Neural progenitor cell (in vitro differentiated cells): ENCODE measurements around the gene GOLT1B. TPM values are rescaled to one million over a fixed set of nuclear protein-coding genes. Genes with fewer than 3 reads are reported as not detected.

Experiments
- DNase-seq: peaks from one replicate; pipeline ENCODE4 v3.0.0-alpha.2; 2016; ENCODE audit warnings: low spot score
- H2AFZ ChIP-seq: fragments of 200-600 bp; sonication (generic); replicated peaks from 2 replicates; pipeline ENCODE4 v1.6.1; 2016; ENCODE audit warnings: antibody characterized with exemption
- H3F3A ChIP-seq: fragments of 200-600 bp; sonication (generic); 2 replicates; pipeline ENCODE4 v1.6.1; 2016; ENCODE audit warnings: antibody characterized with exemption, low read depth
- H3K27ac ChIP-seq: fragments of 200-600 bp; sonication (generic); 2 replicates; pipeline ENCODE4 v1.5.1; 2016; ENCODE audit warnings: mild to moderate bottlenecking
- H3K27me3 ChIP-seq: fragments of 200-600 bp; sonication (generic); 2 replicates; pipeline ENCODE4 v1.6.1; 2016; ENCODE audit warnings: mild to moderate bottlenecking, moderate library complexity
- H3K36me3 ChIP-seq: fragments of 200-600 bp; sonication (generic); 2 replicates; pipeline ENCODE4 v1.5.1; 2016
- H3K4me1 ChIP-seq: fragments of 200-600 bp; sonication (generic); 2 replicates; pipeline ENCODE4 v1.6.1; 2016; ENCODE audit warnings: mixed run types
- H3K4me2 ChIP-seq: fragments of 200-600 bp; sonication (generic); 2 replicates; pipeline ENCODE4 v1.6.1; 2016
- H3K4me3 ChIP-seq: fragments of 200-600 bp; sonication (generic); 2 replicates; pipeline ENCODE4 v1.5.1; 2016
- H3K79me2 ChIP-seq: fragments of 200-600 bp; sonication (generic); 2 replicates; pipeline ENCODE4 v1.6.1; 2016; ENCODE audit warnings: low read depth
- H3K9ac ChIP-seq: fragments of 200-600 bp; sonication (generic); 2 replicates; pipeline ENCODE4 v1.6.1; 2016
- H3K9me3 ChIP-seq: fragments of 200-600 bp; sonication (generic); 2 replicates; pipeline ENCODE4 v1.5.1; 2016; ENCODE audit warnings: low read depth
- H4K20me1 ChIP-seq: fragments of 200-600 bp; sonication (generic); 2 replicates; pipeline ENCODE4 v1.6.1; 2016; ENCODE audit warnings: low read depth
- H3K27ac Mint-ChIP-seq: 3 replicates; pipeline ENCODE4 v1.8.0; 2021; ENCODE audit warnings: mixed read lengths
- H3K27me3 Mint-ChIP-seq: 2 replicates; pipeline ENCODE4 v1.8.0; 2022; ENCODE audit warnings: low read depth, mild to moderate bottlenecking, inconsistent platforms, moderate library complexity, mixed read lengths; ENCODE audit not compliant: insufficient read depth
- H3K36me3 Mint-ChIP-seq: 3 replicates; pipeline ENCODE4 v1.8.0; 2021; ENCODE audit warnings: mixed read lengths
- H3K4me1 Mint-ChIP-seq: 3 replicates; pipeline ENCODE4 v1.8.0; 2021; ENCODE audit warnings: mixed read lengths
- H3K4me3 Mint-ChIP-seq: 3 replicates; pipeline ENCODE4 v1.8.0; 2021; ENCODE audit warnings: mild to moderate bottlenecking, moderate library complexity, mixed read lengths
- H3K9me3 Mint-ChIP-seq: 3 replicates; pipeline ENCODE4 v1.8.0; 2020; ENCODE audit warnings: mixed read lengths
- CTCF ChIP-seq: fragments of 200-600 bp; sonication (generic); IDR thresholded peaks from 2 replicates; pipeline ENCODE4 v1.5.1; 2017; ENCODE audit warnings: antibody characterized with exemption, mild to moderate bottlenecking
- EZH2 ChIP-seq: fragments of 200-600 bp; sonication (generic); IDR thresholded peaks from 2 replicates; pipeline ENCODE4 v1.6.1; 2017; ENCODE audit warnings: antibody characterized with exemption, mild to moderate bottlenecking, moderate library complexity
- EZH2phosphoT487 ChIP-seq: fragments of 200-600 bp; sonication (generic); IDR thresholded peaks from 2 replicates; pipeline ENCODE4 v1.6.1; 2017; ENCODE audit warnings: antibody characterized with exemption
- total RNA-seq: library from RNA; depleted of rRNA; stranded (reverse); fragments of >200 nt; gene quantifications from 2 replicates; pipeline ENCODE4 v1.2.3, GENCODE V29; 2015; ENCODE audit warnings: low replicate concordance

Gene GOLT1B
- total RNA-seq, 1 donor from 2014 or later: 85.4 TPM

GRCh38 chr12:21505888-21506287 lies 4.3 kb downstream of the GOLT1B start:
- no peak overlapping the region for H3K27ac Mint-ChIP-seq
- H3K36me3 ChIP-seq: no peaks in the 10 kb centered on the region
- H3K4me3 Mint-ChIP-seq: no peak overlapping the region
- H3K36me3 Mint-ChIP-seq: peaks cover 6% of the 10 kb centered on the region
- peaks cover 10% of the 10 kb centered on the region for H3K4me1 ChIP-seq
- no peaks in the 10 kb centered on the region for H3K9me3 Mint-ChIP-seq
- TF ChIP-seq EZH2phosphoT487 (no peak), EZH2 (no peak), CTCF (no peak)
- H3F3A ChIP-seq: peaks cover 5% of the 10 kb centered on the region
- no peaks in the 10 kb centered on the region for H3K27me3 Mint-ChIP-seq
- H3K79me2 ChIP-seq: peaks cover 67% of the 10 kb centered on the region
- H3K4me2 ChIP-seq: no peak overlapping the region
- peaks cover 12% of the 10 kb centered on the region for H3K4me1 Mint-ChIP-seq
- H2AFZ ChIP-seq: no peak overlapping the region
- H4K20me1 ChIP-seq: peaks cover 24% of the 10 kb centered on the region
- H3K27me3 ChIP-seq: no peaks in the 10 kb centered on the region
- H3K4me3 ChIP-seq: no peak overlapping the region
- H3K9me3 ChIP-seq: no peaks in the 10 kb centered on the region
- H3K9ac ChIP-seq: no peak overlapping the region
- DNase-seq: no peak
- H3K27ac ChIP-seq: no peak overlapping the region

DNA sequence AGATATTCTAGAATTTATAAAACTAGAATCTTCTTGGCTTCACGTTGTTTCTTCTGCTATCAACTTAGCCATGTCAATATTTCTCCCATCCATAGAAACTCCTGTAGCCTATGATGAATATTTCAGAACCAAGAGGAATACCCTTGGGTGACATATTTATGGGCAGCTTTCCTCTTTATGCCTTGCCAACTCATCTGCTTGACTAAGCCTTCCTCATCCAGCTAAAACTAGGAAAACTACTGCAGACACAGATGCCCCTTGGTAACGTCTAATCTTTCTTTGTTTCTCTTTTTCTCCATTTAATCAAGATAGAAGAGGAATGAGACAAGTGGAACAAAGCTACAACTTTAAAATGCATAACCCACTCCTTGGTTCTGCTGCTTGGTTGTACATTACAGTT lies 6.3 kb downstream of the GOLT1B start:
- no peak overlapping the region for H3K27ac Mint-ChIP-seq
- H3F3A ChIP-seq: no peaks in the 10 kb centered on the region
- DNase-seq: no peak
- H3K27ac ChIP-seq: no peak overlapping the region
- H3K4me3 Mint-ChIP-seq: no peak overlapping the region
- no peaks in the 10 kb centered on the region for H3K27me3 Mint-ChIP-seq
- H3K79me2 ChIP-seq: peaks cover 56% of the 10 kb centered on the region
- H3K36me3 ChIP-seq: no peaks in the 10 kb centered on the region
- H3K4me1 ChIP-seq: peaks cover 6% of the 10 kb centered on the region
- no peaks in the 10 kb centered on the region for H3K9me3 ChIP-seq
- no peak overlapping the region for H3K4me3 ChIP-seq
- H4K20me1 ChIP-seq: peaks cover 23% of the 10 kb centered on the region
- H3K9me3 Mint-ChIP-seq: no peaks in the 10 kb centered on the region
- no peak overlapping the region for H3K9ac ChIP-seq
- H2AFZ ChIP-seq: no peak overlapping the region
- H3K4me1 Mint-ChIP-seq: peaks cover 7% of the 10 kb centered on the region
- no peak overlapping the region for H3K4me2 ChIP-seq
- no peak for TF ChIP-seq EZH2
- no peak for TF ChIP-seq EZH2phosphoT487
- TF ChIP-seq CTCF: no peak
- peaks cover 6% of the 10 kb centered on the region for H3K36me3 Mint-ChIP-seq
- H3K27me3 ChIP-seq: no peaks in the 10 kb centered on the region

DNA sequence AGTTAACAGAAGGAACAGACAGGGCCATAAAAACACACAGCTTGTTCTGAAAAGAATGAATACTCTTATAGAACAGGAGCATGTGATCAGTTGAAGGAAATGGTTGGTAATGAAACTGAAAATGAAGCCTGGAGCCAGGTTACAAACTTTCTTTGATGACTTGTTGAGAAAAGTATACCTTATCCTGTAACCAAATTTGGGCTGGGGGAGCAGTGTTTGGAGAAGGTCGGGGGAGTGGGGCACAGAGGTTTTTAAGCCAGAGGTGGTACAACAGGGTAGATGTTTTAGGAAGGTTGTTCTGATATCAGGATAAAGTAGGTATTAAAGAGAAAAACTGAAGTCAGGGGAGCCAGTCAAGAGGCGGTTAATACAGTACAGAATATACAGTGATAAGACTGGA lies 8.2 kb downstream of the GOLT1B start:
- Mint-ChIP-seq H3K27ac (no peak overlapping the region), H3K36me3 (peaks cover 6% of the 10 kb centered on the region), H3K4me3 (no peak overlapping the region), H3K9me3 (no peaks in the 10 kb centered on the region), H3K27me3 (no peaks in the 10 kb centered on the region), H3K4me1 (no peaks in the 10 kb centered on the region)
- Histone ChIP-seq H3K4me3 (no peak overlapping the region), H3K4me1 (no peaks in the 10 kb centered on the region), H3K36me3 (no peaks in the 10 kb centered on the region), H2AFZ (no peak overlapping the region), H3K27ac (no peak overlapping the region), H3K9ac (no peak overlapping the region), H3K9me3 (no peaks in the 10 kb centered on the region), H3K4me2 (no peak overlapping the region), H3F3A (no peaks in the 10 kb centered on the region), H3K79me2 (peaks cover 37% of the 10 kb centered on the region), H4K20me1 (peaks cover 10% of the 10 kb centered on the region), H3K27me3 (no peaks in the 10 kb centered on the region)
- TF ChIP-seq EZH2phosphoT487 (no peak), CTCF (no peak), EZH2 (no peak)
- no peak for DNase-seq

GRCh38 chr12:21516281-21516680 lies 14.7 kb downstream of the GOLT1B start:
- Mint-ChIP-seq H3K9me3 (no peaks in the 10 kb centered on the region), H3K27me3 (peaks cover 2% of the 10 kb centered on the region), H3K36me3 (no peaks in the 10 kb centered on the region), H3K4me1 (no peaks in the 10 kb centered on the region), H3K4me3 (no peak overlapping the region), H3K27ac (no peak overlapping the region)
- no peak for TF ChIP-seq CTCF
- TF ChIP-seq EZH2phosphoT487: no peak
- TF ChIP-seq EZH2: no peak
- no peaks in the 10 kb centered on the region for H3K9me3 ChIP-seq
- peaks cover 17% of the 10 kb centered on the region for H3K36me3 ChIP-seq
- H4K20me1 ChIP-seq: no peaks in the 10 kb centered on the region
- no peak overlapping the region for H3K4me3 ChIP-seq
- no peaks in the 10 kb centered on the region for H3K79me2 ChIP-seq
- H3K27me3 ChIP-seq: no peaks in the 10 kb centered on the region
- H3K4me1 ChIP-seq: no peaks in the 10 kb centered on the region
- no peak overlapping the region for H3K4me2 ChIP-seq
- H2AFZ ChIP-seq: no peak overlapping the region
- DNase-seq: no peak
- no peak overlapping the region for H3K9ac ChIP-seq
- H3F3A ChIP-seq: no peaks in the 10 kb centered on the region
- no peak overlapping the region for H3K27ac ChIP-seq
